Testis (tissue), 2 donors: ENCODE data around the gene CLPX.

Experiments used
- CTCF ChIP-seq, 3 experiments: fragments of 450-650 bp in 2 of 3; fragments of 200-600 bp in 1 of 3; sonication (generic) in 1 of 3; IDR thresholded peaks; one replicate each; pipeline ENCODE4 v1.5.1; 2016 to 2019; ENCODE audit warnings: antibody characterized with exemption in 3 of 3, mild to moderate bottlenecking in 2 of 3, moderate library complexity in 1 of 3
- POLR2A ChIP-seq: fragments of 450-650 bp; IDR thresholded peaks from one replicate; pipeline ENCODE4 v1.6.1; 2017; ENCODE audit warnings: antibody characterized with exemption, mild to moderate bottlenecking, moderate library complexity

DNA sequence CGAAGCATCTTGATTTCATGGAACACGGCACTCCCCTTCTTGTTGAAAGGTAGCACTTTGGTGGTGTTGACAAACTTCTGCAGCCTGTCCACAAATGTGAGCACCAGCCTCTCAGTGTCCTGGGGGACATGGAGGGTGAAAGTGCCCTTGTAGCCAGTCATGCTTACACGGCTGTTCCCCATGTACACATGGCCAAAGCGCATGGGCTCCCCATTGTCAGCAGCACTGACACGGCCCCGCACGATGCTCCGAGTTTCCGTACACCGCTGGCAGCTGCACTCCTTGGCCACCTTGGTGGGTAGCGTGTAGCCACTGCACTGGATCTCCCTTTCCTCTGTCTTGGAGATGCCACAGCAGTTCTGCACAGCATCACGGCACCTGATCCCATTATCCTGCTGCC lies 13.4 kb upstream of the CLPX start:
- TF ChIP-seq CTCF (IDR thresholded peaks at IDR 0.05) = no peak
- no peak for TF ChIP-seq POLR2A
